IPS-15b (cell line): ENCODE results near the gene LRPAP1.

Experiments
- H3K27me3 ChIP-seq: one replicate; pipeline ENCODE4 v1.6.1; 2013; ENCODE audit warnings: low read length; ENCODE audit not compliant: control insufficient read depth, insufficient read depth
- H3K36me3 ChIP-seq: one replicate; pipeline ENCODE4 v1.6.1; 2013; ENCODE audit warnings: low read length; ENCODE audit not compliant: control insufficient read depth, insufficient read depth
- H3K4me1 ChIP-seq: one replicate; pipeline ENCODE4 v1.6.1; 2013; ENCODE audit warnings: mild to moderate bottlenecking, low read length; ENCODE audit not compliant: control insufficient read depth, insufficient read depth
- H3K4me3 ChIP-seq: one replicate; pipeline ENCODE4 v1.5.1; 2013; ENCODE audit warnings: low read depth, low read length
- H3K9ac ChIP-seq: one replicate; pipeline ENCODE4 v1.6.1; 2013; ENCODE audit warnings: low read depth, mild to moderate bottlenecking, low read length
- H3K9me3 ChIP-seq: one replicate; pipeline ENCODE4 v1.6.1; 2013; ENCODE audit warnings: mild to moderate bottlenecking, low read length; ENCODE audit not compliant: control insufficient read depth, insufficient read depth

The LRPAP1 gene

DNA sequence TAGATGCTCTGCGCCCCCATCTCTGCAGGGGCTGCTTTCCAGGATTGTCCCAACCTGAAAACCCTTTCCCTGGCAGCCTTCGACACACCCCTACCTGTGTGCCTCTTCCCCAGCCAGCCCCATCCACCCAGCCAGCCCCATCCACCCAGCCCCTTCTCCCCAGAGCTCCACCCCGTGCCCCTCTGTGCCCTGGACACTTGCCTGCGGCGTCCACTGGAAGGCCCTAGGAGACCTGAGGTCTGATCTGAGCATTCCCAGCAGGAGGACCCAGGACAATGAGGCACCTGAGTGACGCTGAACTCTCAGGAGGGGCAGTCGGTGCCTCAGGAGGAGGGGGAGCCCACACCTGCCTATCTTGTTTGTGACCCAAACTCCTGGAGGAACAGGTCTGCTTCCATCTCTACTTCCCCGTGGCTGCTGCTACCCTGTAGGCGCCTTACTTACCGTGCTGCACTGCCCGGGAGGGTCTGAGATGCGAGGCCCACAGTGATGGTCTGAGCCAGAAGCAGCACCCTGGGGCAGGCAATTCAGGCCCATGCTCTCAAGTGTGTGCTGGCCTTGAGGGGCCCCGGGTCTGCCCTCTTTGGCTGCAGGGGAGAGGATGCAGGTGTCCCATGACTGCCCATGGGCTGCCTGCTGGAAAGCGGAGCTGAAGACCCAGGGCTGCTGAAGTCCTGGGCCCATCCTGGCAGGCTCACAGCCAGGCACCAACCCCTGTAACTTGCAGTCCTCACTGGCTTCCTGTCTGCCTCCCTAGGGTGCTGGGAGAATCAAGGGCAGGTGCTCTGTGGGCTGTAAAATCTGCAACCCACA, 4.9 kb downstream of the LRPAP1 start:
- Histone ChIP-seq H3K36me3 (peaks cover 47% of the 10 kb centered on the region), H3K4me3 (no peak overlapping the region), H3K4me1 (peaks cover 6% of the 10 kb centered on the region), H3K9ac (no peak overlapping the region), H3K9me3 (no peaks in the 10 kb centered on the region), H3K27me3 (peaks cover 4% of the 10 kb centered on the region)

DNA sequence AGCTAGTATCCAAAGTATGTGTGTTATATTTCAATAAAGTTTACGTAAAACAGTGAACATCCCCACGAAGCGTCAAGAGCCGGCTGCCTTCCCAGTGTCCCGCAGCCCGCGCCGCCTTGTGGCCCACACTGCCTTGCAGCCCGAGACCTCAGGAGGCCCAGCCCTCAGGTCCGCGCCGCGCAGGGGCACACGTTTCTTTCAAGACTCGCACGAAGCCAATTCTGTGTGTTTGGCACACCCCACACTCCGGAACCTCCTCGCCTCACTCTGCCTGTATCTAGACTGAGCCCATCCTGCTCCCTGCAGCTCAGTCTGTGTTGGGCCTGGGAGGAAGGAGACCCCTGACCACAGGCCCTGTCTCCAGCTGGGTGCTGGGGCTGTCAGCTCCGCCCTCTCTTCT, 5.8 kb downstream of the LRPAP1 start:
- Histone ChIP-seq H3K4me3 (no peak overlapping the region), H3K9ac (no peak overlapping the region)

GRCh38 chr4:3525532-3526430, 6.4 kb downstream of the LRPAP1 start:
- Histone ChIP-seq H3K4me1 (no peaks in the 10 kb centered on the region), H3K9ac (no peak overlapping the region), H3K36me3 (peaks cover 52% of the 10 kb centered on the region), H3K4me3 (no peak overlapping the region), H3K27me3 (no peaks in the 10 kb centered on the region), H3K9me3 (no peaks in the 10 kb centered on the region)

More for the DNA sequence above, 5.8 kb downstream of the LRPAP1 start:
- H3K36me3 ChIP-seq: peaks cover 49% of the 10 kb centered on the region
- no peaks in the 10 kb centered on the region for H3K9me3 ChIP-seq
- H3K27me3 ChIP-seq: peaks cover 2% of the 10 kb centered on the region
- H3K4me1 ChIP-seq: peaks cover 6% of the 10 kb centered on the region

GRCh38 chr4:3524920-3525319, 7.3 kb downstream of the LRPAP1 start:
- H3K9ac ChIP-seq: no peak overlapping the region
- no peaks in the 10 kb centered on the region for H3K4me1 ChIP-seq
- H3K9me3 ChIP-seq: no peaks in the 10 kb centered on the region
- H3K27me3 ChIP-seq: no peaks in the 10 kb centered on the region
- H3K36me3 ChIP-seq: peaks cover 53% of the 10 kb centered on the region
- H3K4me3 ChIP-seq: no peak overlapping the region

GRCh38 chr4:3524349-3524748, 7.9 kb downstream of the LRPAP1 start:
- Histone ChIP-seq H3K27me3 (no peaks in the 10 kb centered on the region), H3K4me3 (no peak overlapping the region), H3K9me3 (no peaks in the 10 kb centered on the region), H3K4me1 (no peaks in the 10 kb centered on the region), H3K9ac (no peak overlapping the region), H3K36me3 (peaks cover 53% of the 10 kb centered on the region)

DNA sequence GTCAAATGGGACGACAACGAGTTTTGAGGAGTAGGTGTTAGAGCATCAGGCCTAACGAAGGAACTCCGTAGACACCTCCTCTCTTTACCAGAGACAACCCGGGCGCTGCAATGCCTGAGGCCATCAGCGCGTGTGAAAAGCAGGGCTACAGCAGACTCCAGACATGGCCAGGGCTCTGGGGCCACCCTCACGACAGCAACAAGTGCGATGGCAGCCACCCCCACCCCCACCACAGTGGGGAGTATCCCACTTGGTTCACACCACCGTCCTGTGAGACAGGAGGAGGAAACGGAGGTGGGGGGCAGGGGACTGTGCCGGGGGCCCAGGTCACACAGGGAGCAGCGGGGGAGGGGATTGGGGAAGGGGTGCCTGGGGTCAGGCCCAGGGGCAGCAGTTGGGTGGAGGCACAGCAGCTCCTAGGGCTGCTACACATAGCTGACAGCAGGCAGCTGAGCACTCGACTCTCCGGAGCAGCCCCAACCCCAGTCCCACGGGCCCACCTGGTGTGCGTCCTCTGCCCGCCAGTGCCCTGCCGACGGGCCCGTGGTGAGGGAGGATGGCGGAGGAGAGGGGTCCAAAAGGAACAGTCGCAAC, 8.5 kb downstream of the LRPAP1 start:
- Histone ChIP-seq H3K9me3 (no peaks in the 10 kb centered on the region), H3K4me3 (no peak overlapping the region), H3K4me1 (no peaks in the 10 kb centered on the region), H3K36me3 (peaks cover 52% of the 10 kb centered on the region), H3K9ac (no peak overlapping the region), H3K27me3 (no peaks in the 10 kb centered on the region)

DNA sequence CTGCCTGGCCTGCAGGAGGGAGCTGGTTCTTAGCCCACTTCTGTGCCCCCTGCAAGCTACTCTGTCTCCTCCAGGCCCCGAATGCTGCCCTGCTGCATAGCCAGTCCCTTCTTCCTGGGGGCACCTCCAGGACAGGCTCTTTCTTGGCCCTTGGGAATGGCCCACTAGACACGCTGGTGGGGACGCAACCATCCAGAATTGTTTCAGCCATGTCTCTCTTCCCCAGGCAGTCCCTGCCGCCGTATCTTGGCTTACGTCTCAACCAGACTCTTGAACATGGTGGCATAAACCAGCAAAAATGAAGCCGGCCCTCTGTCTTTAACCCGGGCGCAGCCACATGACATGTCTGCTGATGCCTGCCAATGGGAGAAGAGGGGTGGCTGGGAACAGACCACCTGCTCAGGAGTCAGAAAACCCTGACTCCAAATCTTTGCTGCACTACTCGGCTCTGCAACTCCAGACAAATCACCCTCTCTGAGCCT, 9.0 kb downstream of the LRPAP1 start:
- H3K9ac ChIP-seq: no peak overlapping the region
- H3K4me3 ChIP-seq: no peak overlapping the region
- no peaks in the 10 kb centered on the region for H3K27me3 ChIP-seq
- H3K4me1 ChIP-seq: no peaks in the 10 kb centered on the region
- peaks cover 50% of the 10 kb centered on the region for H3K36me3 ChIP-seq
- H3K9me3 ChIP-seq: no peaks in the 10 kb centered on the region

DNA sequence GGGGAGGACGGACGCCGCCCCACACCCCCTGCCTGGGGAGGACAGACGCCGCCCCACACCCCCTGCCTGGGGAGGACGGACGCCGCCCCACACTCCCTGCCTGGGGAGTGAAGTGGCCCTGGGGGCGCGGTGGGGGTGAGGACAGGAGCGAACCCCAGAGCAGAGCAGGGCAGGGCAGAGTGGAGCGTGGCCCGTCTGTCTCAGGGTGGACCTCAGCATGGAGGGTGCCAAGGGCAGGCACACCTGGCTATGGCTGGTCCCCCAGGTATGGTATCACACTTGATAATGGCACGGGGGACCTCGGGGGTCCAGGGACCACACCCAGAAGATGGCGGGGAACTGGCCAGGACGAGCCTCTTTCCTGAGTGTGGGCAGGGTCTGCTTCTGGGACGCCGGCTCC, 9.6 kb downstream of the LRPAP1 start:
- Histone ChIP-seq H3K4me3 (no peak overlapping the region), H3K27me3 (no peaks in the 10 kb centered on the region), H3K9me3 (no peaks in the 10 kb centered on the region), H3K9ac (no peak overlapping the region), H3K4me1 (no peaks in the 10 kb centered on the region), H3K36me3 (peaks cover 51% of the 10 kb centered on the region)

GRCh38 chr4:3522326-3522640, 9.9 kb downstream of the LRPAP1 start:
- H3K27me3 ChIP-seq: no peaks in the 10 kb centered on the region
- H3K9me3 ChIP-seq: no peaks in the 10 kb centered on the region
- H3K36me3 ChIP-seq: peaks cover 55% of the 10 kb centered on the region
- no peaks in the 10 kb centered on the region for H3K4me1 ChIP-seq
- no peak overlapping the region for H3K9ac ChIP-seq
- H3K4me3 ChIP-seq: no peak overlapping the region

GRCh38 chr4:3521621-3522325, 10.4 kb downstream of the LRPAP1 start:
- Histone ChIP-seq H3K4me3 (no peak overlapping the region), H3K36me3 (peaks cover 60% of the 10 kb centered on the region), H3K9ac (no peak overlapping the region), H3K4me1 (no peaks in the 10 kb centered on the region), H3K9me3 (no peaks in the 10 kb centered on the region), H3K27me3 (no peaks in the 10 kb centered on the region)
